ENCODE measurements around the gene ZNF385D.

DNA sequence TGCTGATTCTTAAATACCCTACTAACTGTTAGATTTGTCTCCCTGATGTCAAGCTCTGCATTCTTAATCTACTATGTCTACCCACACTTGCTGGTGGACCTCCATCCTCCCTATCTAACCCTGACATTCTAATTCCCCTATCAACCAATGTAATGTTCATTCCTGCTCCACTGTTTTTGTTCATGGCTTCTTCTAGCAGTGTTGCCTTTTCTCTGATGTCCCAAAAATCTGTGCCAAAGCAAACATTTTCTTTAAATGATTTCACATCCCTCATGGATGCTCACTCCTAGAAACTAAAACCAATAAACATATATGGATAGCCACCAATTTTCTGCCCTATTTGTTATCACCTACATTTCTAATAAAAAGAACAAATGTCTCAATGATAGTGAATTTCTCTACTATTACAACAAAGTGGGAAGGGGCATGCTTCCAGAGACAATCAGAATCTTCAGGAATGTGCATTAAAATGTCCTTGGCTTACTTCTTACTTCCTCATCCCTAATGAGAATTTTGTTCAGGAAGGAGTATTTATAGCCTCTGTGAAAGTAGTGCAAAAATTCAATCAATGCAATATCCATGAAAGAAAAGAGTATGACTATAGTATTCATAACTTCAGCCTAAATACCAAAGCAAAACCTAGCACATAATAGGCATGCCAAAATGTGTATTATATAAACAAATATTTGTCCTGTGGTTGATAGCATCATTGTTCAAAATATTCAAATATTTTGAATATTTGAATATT is 273.3 kb downstream of the ZNF385D start:
- no peak for TF ChIP-seq EZH2 (IDR thresholded peaks at IDR 0.05; ENCODE audit: low read depth)
- TF ChIP-seq, protein P1, sequence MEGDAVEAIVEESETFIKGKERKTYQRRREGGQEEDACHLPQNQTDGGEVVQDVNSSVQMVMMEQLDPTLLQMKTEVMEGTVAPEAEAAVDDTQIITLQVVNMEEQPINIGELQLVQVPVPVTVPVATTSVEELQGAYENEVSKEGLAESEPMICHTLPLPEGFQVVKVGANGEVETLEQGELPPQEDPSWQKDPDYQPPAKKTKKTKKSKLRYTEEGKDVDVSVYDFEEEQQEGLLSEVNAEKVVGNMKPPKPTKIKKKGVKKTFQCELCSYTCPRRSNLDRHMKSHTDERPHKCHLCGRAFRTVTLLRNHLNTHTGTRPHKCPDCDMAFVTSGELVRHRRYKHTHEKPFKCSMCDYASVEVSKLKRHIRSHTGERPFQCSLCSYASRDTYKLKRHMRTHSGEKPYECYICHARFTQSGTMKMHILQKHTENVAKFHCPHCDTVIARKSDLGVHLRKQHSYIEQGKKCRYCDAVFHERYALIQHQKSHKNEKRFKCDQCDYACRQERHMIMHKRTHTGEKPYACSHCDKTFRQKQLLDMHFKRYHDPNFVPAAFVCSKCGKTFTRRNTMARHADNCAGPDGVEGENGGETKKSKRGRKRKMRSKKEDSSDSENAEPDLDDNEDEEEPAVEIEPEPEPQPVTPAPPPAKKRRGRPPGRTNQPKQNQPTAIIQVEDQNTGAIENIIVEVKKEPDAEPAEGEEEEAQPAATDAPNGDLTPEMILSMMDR (conservative IDR thresholded peaks at IDR 0.05), result no peak

All from PC-9 (cell line).